ENCODE measurements around the gene L3MBTL4.

The L3MBTL4 gene

GRCh38 chr18:6336239-6336638 is 78.5 kb downstream of the L3MBTL4 start:
- no peak overlapping the region for H3K4me3 ChIP-seq (replicated peaks in 1 of 2; ENCODE audit: low read depth in 2 of 2, low read length in 2 of 2)
- no peak for DNase-seq (ENCODE audit: low read depth in 2 of 2)
- no peak for TF ChIP-seq CTCF (IDR thresholded peaks at IDR 0.05; ENCODE audit: low read depth, low read length)

DNA sequence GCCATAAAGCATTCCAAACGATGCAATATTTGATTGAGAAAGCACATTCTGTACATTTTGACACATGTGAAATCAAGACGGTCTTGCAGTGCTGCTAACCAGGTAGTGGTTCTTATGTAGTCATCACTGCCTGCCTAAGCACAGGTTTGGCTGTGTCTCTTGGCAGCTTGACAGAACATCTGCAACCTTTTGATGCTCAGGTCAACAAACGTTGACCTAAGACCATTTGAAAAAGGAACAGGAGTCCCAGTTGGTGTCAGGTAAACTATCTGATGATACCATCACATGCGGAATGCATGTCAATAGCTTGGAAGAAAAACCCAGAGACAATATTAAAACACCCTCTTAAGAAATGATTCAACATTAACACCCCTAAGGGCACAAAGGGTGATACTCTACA is 80.7 kb downstream of the L3MBTL4 start:
- TF ChIP-seq CTCF (IDR thresholded peaks at IDR 0.05; ENCODE audit: low read depth, low read length), result no peak
- DNase-seq (ENCODE audit: low read depth in 2 of 2), result no peak
- H3K4me3 ChIP-seq (replicated peaks in 1 of 2; ENCODE audit: low read depth in 2 of 2, low read length in 2 of 2), result no peak overlapping the region

- no peak overlapping the region for H3K4me3 ChIP-seq (replicated peaks in 1 of 2; ENCODE audit: low read depth in 2 of 2, low read length in 2 of 2)
- no peak for TF ChIP-seq CTCF (IDR thresholded peaks at IDR 0.05; ENCODE audit: low read depth, low read length)
- no peak for DNase-seq (ENCODE audit: low read depth in 2 of 2)
Measured at GRCh38 chr18:6331872-6332271, 82.8 kb downstream of the L3MBTL4 start.

- H3K4me3 ChIP-seq (replicated peaks in 1 of 2; ENCODE audit: low read depth in 2 of 2, low read length in 2 of 2), result no peak overlapping the region
- no peak for TF ChIP-seq CTCF (IDR thresholded peaks at IDR 0.05; ENCODE audit: low read depth, low read length)
- DNase-seq (ENCODE audit: low read depth in 2 of 2), result no peak
Measured at GRCh38 chr18:6330786-6331185, 83.9 kb downstream of the L3MBTL4 start.

GRCh38 chr18:6328621-6329010 is 86.1 kb downstream of the L3MBTL4 start:
- DNase-seq (ENCODE audit: low read depth in 2 of 2), result no peak
- no peak for TF ChIP-seq CTCF (IDR thresholded peaks at IDR 0.05; ENCODE audit: low read depth, low read length)
- no peak overlapping the region for H3K4me3 ChIP-seq (replicated peaks in 1 of 2; ENCODE audit: low read depth in 2 of 2, low read length in 2 of 2)

DNA sequence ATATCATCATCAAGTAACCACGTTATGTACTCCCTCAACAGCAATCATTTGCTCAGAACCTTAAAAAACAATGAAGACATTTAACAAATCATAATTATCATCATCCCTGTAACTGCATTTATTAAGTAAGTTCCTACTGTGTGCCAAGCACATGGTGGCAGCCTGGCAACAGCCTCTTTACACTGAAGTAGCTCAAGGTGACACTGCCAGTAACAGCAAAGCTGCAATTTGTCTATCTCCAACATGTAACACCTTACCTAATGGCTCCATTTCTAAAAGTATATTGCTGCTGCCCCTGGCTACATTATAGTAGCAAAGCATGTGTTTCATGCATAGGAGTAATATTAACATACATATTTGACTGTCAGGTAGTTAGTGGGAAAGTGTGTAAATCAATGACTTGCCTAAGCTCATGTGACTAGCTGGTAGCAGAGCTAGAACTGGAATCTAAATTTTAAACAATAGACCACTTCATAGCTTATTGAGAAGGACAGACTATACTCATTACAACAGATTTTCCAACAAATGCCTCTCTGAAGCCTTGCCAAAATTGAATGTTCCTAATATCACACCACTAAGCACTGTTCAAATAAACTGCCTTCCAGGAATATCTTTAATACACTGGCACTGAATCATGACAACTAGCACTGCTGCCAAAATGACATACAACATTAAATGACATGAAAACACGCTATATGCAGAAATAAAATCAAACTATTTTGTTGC is 86.7 kb downstream of the L3MBTL4 start:
- no peak for DNase-seq (ENCODE audit: low read depth in 2 of 2)
- TF ChIP-seq CTCF (IDR thresholded peaks at IDR 0.05; ENCODE audit: low read depth, low read length), result no peak
- H3K4me3 ChIP-seq (replicated peaks in 1 of 2; ENCODE audit: low read depth in 2 of 2, low read length in 2 of 2), result no peak overlapping the region

GRCh38 chr18:6327485-6327884 is 87.2 kb downstream of the L3MBTL4 start:
- DNase-seq (ENCODE audit: low read depth in 2 of 2), result no peak
- no peak for TF ChIP-seq CTCF (IDR thresholded peaks at IDR 0.05; ENCODE audit: low read depth, low read length)
- no peak overlapping the region for H3K4me3 ChIP-seq (replicated peaks in 1 of 2; ENCODE audit: low read depth in 2 of 2, low read length in 2 of 2)
